ENCODE data around the gene EPN1. TPM values are rescaled to one million over a fixed set of nuclear protein-coding genes. Genes with fewer than 3 reads are reported as not detected.

Gene EPN1
- total RNA-seq, 1 donor from 2014 or later, result 115 TPM

- no peaks in the 10 kb centered on the region for H3K4me1 Mint-ChIP-seq (ENCODE audit: low read depth)
- no peaks in the 10 kb centered on the region for H3K27me3 Mint-ChIP-seq
- TF ChIP-seq CTCF (IDR thresholded peaks at IDR 0.05; ENCODE audit: unreplicated experiment), result no peak
- H3K9me3 Mint-ChIP-seq (ENCODE audit: low read depth), result no peaks in the 10 kb centered on the region
- H3K4me3 Mint-ChIP-seq (ENCODE audit: low read depth), result no peak overlapping the region
- no peak overlapping the region for H3K27ac Mint-ChIP-seq
- H3K36me3 Mint-ChIP-seq (ENCODE audit: insufficient read depth), result peaks cover 15% of the 10 kb centered on the region
- DNase-seq (ENCODE audit: low spot score, unreplicated experiment), result no peak
Measured at GRCh38 chr19:55663846-55664536, 11.0 kb upstream of the EPN1 start.

- Mint-ChIP-seq H3K4me1 (ENCODE audit: low read depth) (peaks cover 2% of the 10 kb centered on the region), H3K27me3 (no peaks in the 10 kb centered on the region), H3K9me3 (ENCODE audit: low read depth) (no peaks in the 10 kb centered on the region), H3K4me3 (ENCODE audit: low read depth) (no peak overlapping the region), H3K27ac (no peak overlapping the region), H3K36me3 (ENCODE audit: insufficient read depth) (peaks cover 17% of the 10 kb centered on the region)
- no peak for TF ChIP-seq CTCF (IDR thresholded peaks at IDR 0.05; ENCODE audit: unreplicated experiment)
- no peak for DNase-seq (ENCODE audit: low spot score, unreplicated experiment)
Measured at GRCh38 chr19:55666343-55667005, 8.6 kb upstream of the EPN1 start.

- H3K36me3 Mint-ChIP-seq (ENCODE audit: insufficient read depth), result peaks cover 17% of the 10 kb centered on the region
- H3K9me3 Mint-ChIP-seq (ENCODE audit: low read depth), result no peaks in the 10 kb centered on the region
- no peak for DNase-seq (ENCODE audit: low spot score, unreplicated experiment)
- TF ChIP-seq CTCF (IDR thresholded peaks at IDR 0.05; ENCODE audit: unreplicated experiment), result no peak
- no peak overlapping the region for H3K27ac Mint-ChIP-seq
- peaks cover 3% of the 10 kb centered on the region for H3K4me1 Mint-ChIP-seq (ENCODE audit: low read depth)
- H3K4me3 Mint-ChIP-seq (ENCODE audit: low read depth), result no peak overlapping the region
- H3K27me3 Mint-ChIP-seq, result no peaks in the 10 kb centered on the region
Measured at GRCh38 chr19:55667006-55667381, 8.0 kb upstream of the EPN1 start.

GRCh38 chr19:55667511-55667910 is 7.5 kb upstream of the EPN1 start:
- peak overlapping the region; percentile 56 for H3K27ac Mint-ChIP-seq
- no peaks in the 10 kb centered on the region for H3K9me3 Mint-ChIP-seq (ENCODE audit: low read depth)
- DNase-seq (ENCODE audit: low spot score, unreplicated experiment), result no peak
- peaks cover 18% of the 10 kb centered on the region for H3K36me3 Mint-ChIP-seq (ENCODE audit: insufficient read depth)
- TF ChIP-seq CTCF (IDR thresholded peaks at IDR 0.05; ENCODE audit: unreplicated experiment), result no peak
- H3K4me1 Mint-ChIP-seq (ENCODE audit: low read depth), result peaks cover 3% of the 10 kb centered on the region
- H3K27me3 Mint-ChIP-seq, result no peaks in the 10 kb centered on the region
- no peak overlapping the region for H3K4me3 Mint-ChIP-seq (ENCODE audit: low read depth)

- no peaks in the 10 kb centered on the region for H3K9me3 Mint-ChIP-seq (ENCODE audit: low read depth)
Measured at GRCh38 chr19:55667958-55668357, 7.1 kb upstream of the EPN1 start.

More at GRCh38 chr19:55667958-55668357, 7.1 kb upstream of the EPN1 start:
- no peak for TF ChIP-seq CTCF (IDR thresholded peaks at IDR 0.05; ENCODE audit: unreplicated experiment)
- peaks cover 3% of the 10 kb centered on the region for H3K4me1 Mint-ChIP-seq (ENCODE audit: low read depth)
- H3K4me3 Mint-ChIP-seq (ENCODE audit: low read depth), result no peak overlapping the region
- H3K27ac Mint-ChIP-seq, result peak overlapping the region; percentile 56
- H3K36me3 Mint-ChIP-seq (ENCODE audit: insufficient read depth), result peaks cover 14% of the 10 kb centered on the region
- no peak for DNase-seq (ENCODE audit: low spot score, unreplicated experiment)
- no peaks in the 10 kb centered on the region for H3K27me3 Mint-ChIP-seq

Measured in progenitor cell of endocrine pancreas (in vitro differentiated cells).